Stimulated activated CD4-positive, alpha-beta T cell treated with anti-CD3 and anti-CD28 coated beads, Interleukin-1b, Interleukin-23, amount 100 ng/mL, for 1 hour (primary cell): ENCODE measurements around the gene HMGXB4.

Source experiments
- DNase-seq, 2 donors: peaks; one replicate each; pipeline ENCODE4 v3.0.0-alpha.2; 2020; ENCODE audit warnings: low read depth in 2 of 2

Gene HMGXB4

DNA sequence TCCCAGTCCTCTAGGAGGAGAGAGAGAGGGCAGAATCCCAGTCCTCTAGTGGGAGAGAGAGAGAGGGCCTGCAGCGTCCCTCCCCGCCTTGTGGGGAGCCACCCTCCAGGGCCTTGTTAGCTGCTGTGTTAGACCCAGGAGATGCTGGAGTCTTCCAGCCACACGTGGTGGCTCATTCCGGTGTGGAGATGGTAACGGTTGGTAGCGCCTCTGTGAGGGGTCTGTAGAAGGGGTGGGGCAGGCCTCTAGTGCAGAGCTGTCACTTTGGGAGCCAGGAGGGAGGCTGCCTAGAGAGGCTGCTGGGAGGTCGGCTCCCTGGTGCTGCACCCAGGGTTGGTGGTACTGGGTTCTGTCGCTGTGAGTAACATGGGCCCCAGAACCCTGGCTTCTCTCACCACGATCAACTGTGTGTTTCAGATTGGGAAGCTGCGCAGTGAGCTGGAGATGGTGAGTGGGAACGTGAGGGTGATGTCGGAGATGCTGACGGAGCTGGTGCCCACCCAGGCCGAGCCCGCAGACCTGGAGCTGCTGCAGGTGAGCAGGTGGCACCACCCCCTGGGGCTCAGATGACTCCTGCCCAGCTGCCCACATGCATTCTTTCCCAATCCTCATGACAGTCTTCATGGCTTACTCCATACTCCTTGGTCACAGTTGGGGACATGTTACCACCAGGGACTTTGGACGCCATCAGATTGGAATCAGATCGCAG lies 69.7 kb downstream of the HMGXB4 start:
- no peak for DNase-seq

DNA sequence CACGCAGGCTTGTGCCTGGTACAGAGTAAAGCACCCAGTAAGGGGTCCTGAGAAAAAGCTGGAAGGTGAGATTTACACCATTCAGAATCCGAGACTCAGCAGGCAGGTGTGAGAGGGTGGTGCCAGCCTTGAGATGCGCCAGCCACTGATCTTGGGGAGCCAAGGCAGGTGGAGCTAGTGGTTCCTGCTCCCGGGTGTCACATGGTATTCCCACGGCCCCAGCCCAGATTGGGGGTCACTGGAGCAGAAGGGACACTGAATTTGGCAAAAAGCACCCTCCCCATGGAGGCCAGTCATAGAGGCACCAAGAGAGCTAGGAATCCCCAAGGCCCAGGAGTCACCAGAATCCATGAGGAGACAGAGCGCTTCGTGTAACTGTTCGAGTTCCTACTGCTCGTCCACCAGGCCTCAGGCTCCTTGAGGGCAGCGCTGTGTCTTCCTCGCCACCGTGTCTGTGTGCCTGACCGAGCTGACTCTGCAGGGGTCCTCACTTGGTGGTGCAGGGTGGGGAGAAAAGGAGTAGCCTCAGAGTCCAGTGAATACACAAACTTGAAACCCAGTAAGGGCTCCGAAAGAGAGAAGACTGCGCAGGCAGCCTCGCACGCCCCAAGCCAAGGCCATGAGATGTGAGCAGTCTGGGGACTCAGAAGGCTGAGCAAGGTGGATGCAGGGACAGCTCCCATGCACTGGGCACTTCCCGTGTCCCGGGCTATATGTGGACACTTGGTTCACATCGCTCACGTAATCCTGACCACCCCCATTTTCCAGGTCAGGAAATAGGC lies 70.6 kb downstream of the HMGXB4 start:
- no peak for DNase-seq

DNA sequence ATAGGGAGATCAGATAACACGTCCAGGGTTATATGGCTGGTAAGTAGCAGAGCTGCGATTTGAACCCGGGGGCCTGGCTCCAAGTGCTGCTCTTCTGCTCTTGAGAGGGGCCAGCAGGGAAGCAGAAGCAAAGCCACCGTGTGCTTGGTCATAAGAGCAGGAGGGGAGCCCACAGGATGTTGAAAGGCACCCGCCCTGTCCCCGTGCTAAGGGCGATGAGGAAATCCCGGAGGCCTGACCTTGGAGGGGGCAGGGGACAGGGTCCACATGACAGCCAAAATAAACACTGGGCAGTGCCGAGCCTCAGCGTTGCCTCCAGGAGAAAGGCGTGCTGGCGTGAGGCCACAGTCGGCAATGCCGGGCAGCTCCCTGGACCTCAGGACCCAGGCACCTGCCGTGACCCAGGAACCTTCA lies 71.2 kb downstream of the HMGXB4 start:
- no peak for DNase-seq

DNA sequence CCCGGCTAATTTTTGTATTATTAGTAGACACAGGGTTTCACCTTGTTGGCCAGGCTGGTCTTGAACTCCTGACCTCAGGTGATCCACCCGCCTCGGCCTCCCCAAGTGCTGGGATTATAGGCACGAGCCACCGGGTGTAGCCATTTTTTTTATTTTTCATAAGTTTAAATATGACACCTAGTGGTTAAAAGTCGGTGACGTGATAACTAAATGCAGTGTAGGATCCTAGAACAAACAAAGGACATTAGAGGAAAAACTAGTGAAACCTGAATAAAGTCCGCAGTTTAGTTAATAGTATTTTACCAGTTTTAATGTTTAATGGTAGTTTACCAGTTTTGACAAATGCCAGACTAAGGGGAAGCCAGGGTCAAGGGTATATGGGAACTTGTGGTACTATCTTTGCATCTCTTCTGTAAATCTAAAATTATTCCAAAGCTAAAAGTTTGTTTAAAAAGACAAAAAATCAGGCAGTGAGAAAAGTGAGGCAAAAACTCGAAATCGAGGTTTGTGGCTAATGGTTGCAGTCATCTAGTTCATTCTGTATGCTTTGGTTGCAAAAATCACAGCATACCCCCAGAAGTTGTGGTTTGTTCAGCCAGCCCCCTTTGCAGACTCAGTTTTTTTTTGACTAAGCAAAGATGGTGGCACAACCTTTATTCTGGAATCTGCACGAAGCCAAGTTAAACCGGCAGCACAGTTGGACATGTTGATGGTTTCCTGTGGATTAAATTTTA lies 72.0 kb downstream of the HMGXB4 start:
- no peak for DNase-seq

DNA sequence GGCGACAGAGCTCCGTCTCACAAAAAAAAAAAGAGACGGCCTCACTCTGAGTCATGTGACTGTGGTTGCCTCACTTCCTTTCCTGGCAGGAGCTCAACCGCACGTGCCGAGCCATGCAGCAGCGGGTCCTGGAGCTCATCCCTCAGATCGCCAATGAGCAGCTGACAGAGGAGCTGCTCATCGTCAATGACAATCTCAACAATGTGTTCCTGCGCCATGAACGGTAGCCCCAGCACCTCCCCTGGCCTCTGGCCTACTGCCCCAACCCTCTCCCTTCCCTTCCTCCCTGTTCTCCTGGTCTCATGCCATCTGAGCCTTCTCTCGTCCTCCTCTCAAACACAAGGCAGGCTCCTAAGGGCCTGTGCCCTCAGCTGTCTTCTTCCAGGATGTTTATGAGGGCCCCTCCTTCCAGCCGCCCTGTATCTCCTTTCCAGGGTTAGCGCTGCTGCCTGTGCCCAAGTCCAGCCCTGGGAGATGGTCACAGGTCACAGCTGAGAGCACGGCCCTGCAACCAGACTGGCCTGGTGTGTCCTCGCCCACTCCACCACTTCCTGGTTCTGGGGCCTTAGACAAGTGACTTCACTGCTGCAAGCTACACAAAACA lies 73.1 kb downstream of the HMGXB4 start:
- no peak for DNase-seq

DNA sequence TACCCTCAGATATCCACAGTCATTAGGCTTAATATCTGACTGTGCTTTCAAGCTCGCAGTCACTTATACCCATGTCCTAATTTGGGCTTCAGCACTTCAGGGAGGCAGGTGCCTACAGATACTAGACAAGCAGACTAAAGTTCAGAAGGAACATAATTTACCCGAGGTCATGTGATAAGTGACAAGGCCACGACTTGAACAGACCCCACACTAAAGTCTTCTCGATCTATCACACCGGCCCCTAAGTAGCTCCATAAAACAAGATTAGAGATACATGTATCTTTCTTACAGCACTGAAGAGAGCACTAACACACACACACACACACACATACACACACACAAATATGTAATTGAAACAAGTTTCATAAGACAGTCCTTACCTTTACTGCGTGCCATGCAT lies 75.0 kb downstream of the HMGXB4 start:
- no peak for DNase-seq

DNA sequence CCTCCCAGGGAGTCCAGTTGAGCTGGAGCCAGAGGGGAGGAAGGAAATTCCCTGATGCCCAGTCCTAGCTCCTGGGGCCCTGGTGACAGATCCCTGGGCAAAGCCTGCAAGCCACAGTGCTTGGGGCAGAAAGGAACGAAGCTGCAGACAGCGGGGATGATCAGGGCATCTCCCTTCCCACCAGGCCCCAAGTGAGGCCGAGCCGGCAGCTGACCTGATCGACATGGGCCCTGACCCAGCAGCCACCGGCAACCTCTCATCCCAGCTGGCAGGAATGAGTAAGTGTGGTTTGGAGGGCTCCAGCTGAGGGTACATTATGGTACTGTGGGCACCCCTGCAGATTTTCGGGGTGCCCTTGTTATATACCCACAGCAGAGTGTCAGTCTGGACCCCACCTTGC lies 75.9 kb downstream of the HMGXB4 start:
- DNase-seq: no peak

- DNase-seq: no peak
These were observed 76.7 kb downstream of the HMGXB4 start for GRCh38 chr22:35334004-35334403.

GRCh38 chr22:35335468-35335867 lies 78.2 kb downstream of the HMGXB4 start:
- no peak for DNase-seq

- no peak for DNase-seq
These were observed 78.9 kb downstream of the HMGXB4 start for GRCh38 chr22:35335936-35336781.

- DNase-seq: no peak
These were observed 80.6 kb downstream of the HMGXB4 start for GRCh38 chr22:35337932-35338331.

DNA sequence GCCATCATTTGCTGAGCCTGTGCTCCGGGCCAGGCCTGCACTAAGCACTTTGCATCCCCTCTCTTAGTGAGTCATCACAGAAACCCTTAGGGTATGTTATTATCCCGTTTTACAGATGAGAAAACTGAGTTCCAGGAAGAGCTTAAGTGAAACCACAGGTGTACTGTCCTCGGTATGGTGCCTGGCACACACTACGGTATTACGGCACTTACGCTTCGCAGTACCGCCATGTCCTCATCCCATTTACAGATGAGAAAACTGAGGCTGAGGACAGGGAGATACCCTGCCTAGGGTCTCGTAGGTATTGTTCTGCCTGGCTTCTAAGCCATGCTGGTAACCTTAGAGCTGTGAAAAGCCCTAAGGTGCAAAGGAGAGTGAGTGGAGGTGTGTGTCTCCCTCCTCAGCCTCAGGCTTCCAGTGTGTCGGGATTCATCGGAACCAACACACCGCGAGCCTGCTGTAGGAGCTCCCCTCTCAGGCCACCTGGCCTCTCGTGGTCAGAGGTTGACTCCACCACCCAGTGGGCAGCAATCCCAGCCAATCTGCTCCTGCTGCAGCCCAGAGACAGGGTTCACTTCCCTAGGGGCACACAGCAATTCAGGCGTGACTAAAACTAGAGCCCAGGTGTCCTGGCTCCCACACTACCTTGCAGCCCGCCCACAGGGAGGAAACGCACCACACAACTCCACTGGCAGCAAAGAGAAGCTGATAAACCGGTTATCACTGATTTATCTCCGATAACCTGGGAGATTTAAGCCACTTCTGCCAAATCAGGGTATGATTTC lies 84.0 kb downstream of the HMGXB4 start:
- no peak for DNase-seq

GRCh38 chr22:35342390-35342789 lies 85.1 kb downstream of the HMGXB4 start:
- DNase-seq: no peak

DNA sequence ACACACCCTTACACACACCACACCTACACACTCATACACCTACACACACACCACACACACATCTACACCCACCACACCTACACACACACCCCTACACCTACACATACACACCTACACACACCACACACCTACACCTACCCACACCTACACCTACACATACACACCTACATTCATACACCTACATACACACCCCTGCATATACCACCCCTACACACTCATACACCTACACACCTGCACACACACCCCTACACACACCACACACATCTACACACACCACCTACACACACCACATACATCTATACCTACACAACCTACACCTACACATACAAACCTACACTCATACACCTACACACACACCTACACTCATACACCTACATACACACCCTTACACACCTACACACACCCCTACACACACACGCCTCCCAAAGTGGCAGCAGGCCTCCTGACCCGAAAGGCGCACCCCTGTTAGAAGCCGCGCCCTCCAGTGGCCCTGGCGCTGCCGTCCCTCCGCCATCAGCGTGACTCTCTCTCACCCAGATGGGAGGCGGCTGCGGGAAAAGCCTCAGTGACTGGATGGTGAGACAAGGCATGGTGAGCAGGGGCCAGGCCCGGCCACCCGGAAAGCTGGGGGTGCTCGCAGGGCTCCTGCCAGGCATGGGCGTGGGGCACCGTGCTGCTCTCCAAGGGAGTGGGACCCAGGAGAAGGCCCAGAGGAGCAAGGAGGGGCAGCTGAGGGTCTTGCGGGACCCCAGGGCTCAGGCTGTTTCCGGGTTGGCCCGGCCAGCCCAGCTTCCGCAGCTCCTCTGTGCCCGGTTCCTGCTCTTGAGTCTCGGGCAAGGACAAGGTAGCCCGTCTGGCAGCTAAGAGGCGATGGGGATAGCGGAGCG lies 86.6 kb downstream of the HMGXB4 start:
- no peak for DNase-seq

GRCh38 chr22:35344956-35345690 lies 87.8 kb downstream of the HMGXB4 start:
- DNase-seq: no peak
